CD4-positive, alpha-beta memory T cell (primary cell): ENCODE measurements around the gene CSF2RB. TPM values are rescaled to one million over a fixed set of nuclear protein-coding genes. Genes with fewer than 3 reads are reported as not detected.

Experiments used
- CTCF ChIA-PET: fragments of 350-600 bp; sonication (Branson Sonifier 250); formaldehyde crosslinking; loops from one replicate; lab custom pipeline; 2021; ENCODE audit warnings: inconsistent platforms; ENCODE audit not compliant: partially characterized antibody; lab: Charles Lee
- POLR2A ChIA-PET: fragments of 350-600 bp; sonication (Branson Sonifier 250); formaldehyde crosslinking; loops from one replicate; lab custom pipeline; 2021; ENCODE audit not compliant: partially characterized antibody; lab: Charles Lee
- DNase-seq, 5 donors: peaks; one replicate each; pipeline versions ENCODE4 v3.0.0 to v3.0.0-alpha.2; 2020 to 2022; ENCODE audit warnings: mixed read lengths in 1 of 5
- H3K27ac ChIP-seq: one replicate; pipeline ENCODE4 v1.7.0; 2013; ENCODE audit warnings: low read depth, low read length
- H3K27me3 ChIP-seq: 2 replicates; pipeline ENCODE4 v1.7.0; 2013; ENCODE audit warnings: mild to moderate bottlenecking, low read length, moderate library complexity; ENCODE audit not compliant: insufficient read depth
- H3K36me3 ChIP-seq: 2 replicates; pipeline ENCODE4 v1.7.0; 2013; ENCODE audit warnings: mild to moderate bottlenecking, low read length, moderate library complexity; ENCODE audit not compliant: insufficient read depth
- H3K4me1 ChIP-seq: 2 replicates; pipeline ENCODE4 v1.7.0; 2013; ENCODE audit warnings: mild to moderate bottlenecking, low read length, moderate library complexity; ENCODE audit not compliant: insufficient read depth
- H3K4me3 ChIP-seq, 2 donors: one replicate each; pipeline ENCODE4 v1.7.0; 2013; ENCODE audit warnings: low read length in 2 of 2, mild to moderate bottlenecking in 1 of 2
- H3K9me3 ChIP-seq, 2 donors: one replicate each; pipeline ENCODE4 v1.7.0; 2013; ENCODE audit warnings: low read length in 2 of 2, control low read depth in 1 of 2; ENCODE audit not compliant: control insufficient read depth in 1 of 2
- H3K27ac Mint-ChIP-seq, 7 donors: one replicate each; pipeline ENCODE4 v1.8.0; 2020 to 2021; ENCODE audit warnings: mixed read lengths in 7 of 7, mild to moderate bottlenecking in 6 of 7, inconsistent platforms in 3 of 7, moderate library complexity in 3 of 7
- H3K27me3 Mint-ChIP-seq, 2 donors: one replicate each; pipeline ENCODE4 v1.8.0; 2020 to 2021; ENCODE audit warnings: mixed read lengths in 2 of 2
- H3K36me3 Mint-ChIP-seq, 2 donors: one replicate each; pipeline ENCODE4 v1.8.0; 2020 to 2021; ENCODE audit warnings: mixed read lengths in 2 of 2, inconsistent platforms in 1 of 2, mild to moderate bottlenecking in 1 of 2
- H3K4me1 Mint-ChIP-seq, 4 donors: one replicate each; pipeline ENCODE4 v1.8.0; 2020 to 2021; ENCODE audit warnings: mixed read lengths in 4 of 4, mild to moderate bottlenecking in 1 of 4
- H3K4me3 Mint-ChIP-seq, 8 donors: one replicate each; pipeline ENCODE4 v1.8.0; 2020 to 2021; ENCODE audit warnings: mixed read lengths in 8 of 8, mild to moderate bottlenecking in 7 of 8, moderate library complexity in 6 of 8, inconsistent platforms in 3 of 8
- H3K9me3 Mint-ChIP-seq, 8 donors: one replicate each; pipeline ENCODE4 v1.8.0; 2020 to 2021; ENCODE audit warnings: mixed read lengths in 8 of 8, mild to moderate bottlenecking in 5 of 8, inconsistent platforms in 3 of 8, moderate library complexity in 1 of 8
- intact Hi-C: fragments of 100-400 bp; cut with micrococcal nuclease; formaldehyde crosslinking; loops from one replicate; pipeline ENCODE4 v1.15.1; 2023
- polyA plus RNA-seq, 2 donors: library from polyadenylated mRNA; unstranded; fragments of 300-500 nt; fragmentation: Illumina TruSeq; gene quantifications; one replicate each; pipeline ENCODE4 v1.2.3, GENCODE V29; 2021
- total RNA-seq, 2 experiments: library from RNA; stranded (reverse); gene quantifications; one replicate each; pipeline ENCODE4 v1.2.3, GENCODE V29; 2021

Gene CSF2RB
- total and polyA plus RNA-seq, 4 experiments from 2014 or later: 0.34 to 1.2 (median 1.2) TPM; not detected in 1

GRCh38 chr22:36979016-36979910 is 65.8 kb downstream of the CSF2RB start:
- Mint-ChIP-seq H3K4me3 (no peak overlapping the region), H3K27ac (no peak overlapping the region)
- POLR2A ChIA-PET: interaction anchor here (2.5 to 2.8 kb wide), 2 partner anchors 123 to 126 kb away, joined by 10 to 17 read pairs; no protein-coding TSS in a partner anchor

GRCh38 chr22:36981247-36981775 is 67.9 kb downstream of the CSF2RB start:
- Histone ChIP-seq H3K36me3 (no peaks in the 10 kb centered on the region), H3K4me3 (no peak overlapping the region), H3K9me3 (peaks cover 0 to 9% of the 10 kb centered on the region in 2 donors), H3K27me3 (no peaks in the 10 kb centered on the region), H3K4me1 (peaks cover 4% of the 10 kb centered on the region), H3K27ac (no peak overlapping the region)
- Mint-ChIP-seq H3K36me3 (peaks cover 3 to 7% of the 10 kb centered on the region in 2 donors), H3K9me3 (peaks cover 0 to 13% (median 12%) of the 10 kb centered on the region in 8 donors), H3K27ac (peak overlapping the region in 2 of 7 donors; percentile 22 to 38), H3K27me3 (peaks cover 7 to 15% of the 10 kb centered on the region in 2 donors), H3K4me3 (peak overlapping the region in 1 of 8 donors; percentile 57), H3K4me1 (peaks cover 3 to 14% (median 8%) of the 10 kb centered on the region in 4 donors)
- ChIA-PET POLR2A (no interaction called here), CTCF (interaction anchor here (1.0 to 5.1 kb wide), 4 partner anchors 120 to 224 kb away, joined by 3 to 25 read pairs (median 6); no protein-coding TSS in a partner anchor)
- DNase-seq: no peak
- intact Hi-C loops: no loop called here

More at GRCh38 chr22:36979016-36979910, 65.8 kb downstream of the CSF2RB start:
- Mint-ChIP-seq H3K9me3 (no peaks in the 10 kb centered on the region), H3K4me1 (peaks cover 3 to 14% (median 8%) of the 10 kb centered on the region in 4 donors), H3K36me3 (peaks cover 0 to 4% of the 10 kb centered on the region in 2 donors), H3K27me3 (peaks cover 6 to 11% of the 10 kb centered on the region in 2 donors)
- Histone ChIP-seq H3K36me3 (no peaks in the 10 kb centered on the region), H3K27ac (no peak overlapping the region), H3K4me1 (peaks cover 4% of the 10 kb centered on the region), H3K4me3 (no peak overlapping the region), H3K27me3 (no peaks in the 10 kb centered on the region), H3K9me3 (no peaks in the 10 kb centered on the region)
- CTCF ChIA-PET: interaction anchor here (0.7 to 5.6 kb wide), 9 partner anchors 20 to 222 kb away, joined by 3 to 112 read pairs (median 11); partner anchors contain the start of gene NCF4
- DNase-seq: no peak
- intact Hi-C loops: loop anchor here (5.0 kb wide), 1 partner anchor 452 kb away; the partner anchor contains the start of gene EIF3D

- Histone ChIP-seq H3K27ac (no peak overlapping the region), H3K27me3 (no peaks in the 10 kb centered on the region), H3K4me1 (peaks cover 4% of the 10 kb centered on the region), H3K9me3 (peaks cover 0 to 9% of the 10 kb centered on the region in 2 donors), H3K4me3 (no peak overlapping the region), H3K36me3 (no peaks in the 10 kb centered on the region)
- Mint-ChIP-seq H3K27me3 (peaks cover 8 to 15% of the 10 kb centered on the region in 2 donors), H3K4me1 (peaks cover 3 to 11% (median 8%) of the 10 kb centered on the region in 4 donors), H3K4me3 (no peak overlapping the region), H3K27ac (no peak overlapping the region), H3K9me3 (peaks cover 0 to 21% (median 20%) of the 10 kb centered on the region in 8 donors), H3K36me3 (peaks cover 7 to 8% of the 10 kb centered on the region in 2 donors)
- intact Hi-C loops: no loop called here
- ChIA-PET POLR2A (no interaction called here), CTCF (interaction anchor here (1.0 to 5.1 kb wide), 5 partner anchors 121 to 225 kb away, joined by 3 to 25 read pairs (median 4); partner anchors contain the start of gene IFT27)
- DNase-seq: no peak
Measured at GRCh38 chr22:36982136-36982535, 68.7 kb downstream of the CSF2RB start.

- Mint-ChIP-seq H3K4me3 (no peak overlapping the region), H3K4me1 (no peaks in the 10 kb centered on the region), H3K27me3 (peaks cover 23 to 32% of the 10 kb centered on the region in 2 donors), H3K9me3 (peaks cover 0 to 26% (median 20%) of the 10 kb centered on the region in 8 donors), H3K27ac (peak overlapping the region in 1 of 7 donors; percentile 21), H3K36me3 (peaks cover 4 to 8% of the 10 kb centered on the region in 2 donors)
- no peak overlapping the region for H3K27ac ChIP-seq
- no peaks in the 10 kb centered on the region for H3K36me3 ChIP-seq
- ChIA-PET CTCF (no interaction called here), POLR2A (no interaction called here)
- H3K4me1 ChIP-seq: no peaks in the 10 kb centered on the region
- H3K9me3 ChIP-seq: peaks cover 0 to 9% of the 10 kb centered on the region in 2 donors
- intact Hi-C loops: no loop called here
- H3K4me3 ChIP-seq: no peak overlapping the region
- no peak for DNase-seq
- peaks cover 7% of the 10 kb centered on the region for H3K27me3 ChIP-seq
Measured at GRCh38 chr22:36985211-36985889, 71.9 kb downstream of the CSF2RB start.

GRCh38 chr22:36986242-36986821 is 72.9 kb downstream of the CSF2RB start:
- intact Hi-C loops: no loop called here
- H3K9me3 Mint-ChIP-seq: peaks cover 0 to 26% (median 20%) of the 10 kb centered on the region in 8 donors
- no peaks in the 10 kb centered on the region for H3K4me1 ChIP-seq
- H3K27me3 Mint-ChIP-seq: peaks cover 33 to 41% of the 10 kb centered on the region in 2 donors
- peaks cover 16% of the 10 kb centered on the region for H3K27me3 ChIP-seq
- H3K4me1 Mint-ChIP-seq: no peaks in the 10 kb centered on the region
- peak overlapping the region in 1 of 7 donors; percentile 21 for H3K27ac Mint-ChIP-seq
- DNase-seq: peak in 2 of 5 donors; percentile 5 to 6
- no peak overlapping the region for H3K4me3 Mint-ChIP-seq
- no peaks in the 10 kb centered on the region for H3K36me3 ChIP-seq
- POLR2A ChIA-PET: no interaction called here
- peaks cover 0 to 9% of the 10 kb centered on the region in 2 donors for H3K9me3 ChIP-seq
- peaks cover 4 to 8% of the 10 kb centered on the region in 2 donors for H3K36me3 Mint-ChIP-seq
- H3K27ac ChIP-seq: no peak overlapping the region
- no peak overlapping the region for H3K4me3 ChIP-seq
- CTCF ChIA-PET: no interaction called here

GRCh38 chr22:36988075-36988832 is 74.8 kb downstream of the CSF2RB start:
- DNase-seq: no peak
- ChIA-PET CTCF (no interaction called here), POLR2A (no interaction called here)
- intact Hi-C loops: no loop called here
- peaks cover 0 to 26% (median 20%) of the 10 kb centered on the region in 8 donors for H3K9me3 Mint-ChIP-seq
- no peak overlapping the region for H3K27ac ChIP-seq
- no peak overlapping the region for H3K27ac Mint-ChIP-seq
- no peak overlapping the region for H3K4me3 ChIP-seq
- H3K4me3 Mint-ChIP-seq: no peak overlapping the region
- H3K9me3 ChIP-seq: peaks cover 0 to 9% of the 10 kb centered on the region in 2 donors
- H3K27me3 ChIP-seq: peaks cover 17% of the 10 kb centered on the region
- H3K4me1 Mint-ChIP-seq: no peaks in the 10 kb centered on the region
- peaks cover 4 to 8% of the 10 kb centered on the region in 2 donors for H3K36me3 Mint-ChIP-seq
- H3K4me1 ChIP-seq: no peaks in the 10 kb centered on the region
- H3K27me3 Mint-ChIP-seq: peaks cover 36 to 44% of the 10 kb centered on the region in 2 donors
- no peaks in the 10 kb centered on the region for H3K36me3 ChIP-seq
